ENCODE measurements around the gene DPCD. TPM values are rescaled to one million over a fixed set of nuclear protein-coding genes. Genes with fewer than 3 reads are reported as not detected.

Gene DPCD
- polyA plus RNA-seq, 1 of the 3 experiments (the other 2 are of a cell fraction): 106 TPM

GRCh38 chr10:101572126-101572525 lies 16.0 kb upstream of the DPCD start:
- CTCF ChIA-PET: interaction anchor here (1.0 to 9.1 kb wide), 10 partner anchors 13 to 362 kb away, joined by 3 to 164 read pairs (median 27); partner anchors contain the start of genes DPCD and POLL
- POLR2A ChIA-PET: interaction anchor here (1.0 to 2.2 kb wide), 2 partner anchors 11 to 358 kb away, joined by 3 to 7 read pairs; no protein-coding TSS in a partner anchor
- H3K9me3 ChIP-seq: no peaks in the 10 kb centered on the region
- no peak overlapping the region for H3K4me3 ChIP-seq (ENCODE audit: low read depth in 2 of 2, low read length in 1 of 2)
- no peaks in the 10 kb centered on the region for H3K27me3 ChIP-seq (ENCODE audit: insufficient read depth)
- no peaks in the 10 kb centered on the region for H3K9me2 ChIP-seq
- no peak for TF ChIP-seq ELF1 (IDR thresholded peaks at IDR 0.05)
- TF ChIP-seq MEF2A (IDR thresholded peaks at IDR 0.05; ENCODE audit: borderline replicate concordance, low read depth): no peak
- TF ChIP-seq YY1 (IDR thresholded peaks at IDR 0.05; ENCODE audit: low read depth): no peak
- no peak for TF ChIP-seq NRF1 (IDR thresholded peaks at IDR 0.05; ENCODE audit: low read depth, low read length)
- no peak for TF ChIP-seq RXRA (IDR thresholded peaks at IDR 0.05; ENCODE audit: borderline replicate concordance, low read depth)
- TF ChIP-seq RFX5 (IDR thresholded peaks at IDR 0.05; ENCODE audit: low read length): no peak
- no peak for TF ChIP-seq JUND (IDR thresholded peaks at IDR 0.05)
- TF ChIP-seq EZH2phosphoT487 (IDR thresholded peaks at IDR 0.05; ENCODE audit: borderline replicate concordance, low read depth): no peak
- no peak for TF ChIP-seq FOXJ3 (CRISPR knock-in tag; IDR thresholded peaks at IDR 0.05)
- no peak for TF ChIP-seq REST (IDR thresholded peaks at IDR 0.05; ENCODE audit: low read depth, low read length)
- TF ChIP-seq, protein P1, sequence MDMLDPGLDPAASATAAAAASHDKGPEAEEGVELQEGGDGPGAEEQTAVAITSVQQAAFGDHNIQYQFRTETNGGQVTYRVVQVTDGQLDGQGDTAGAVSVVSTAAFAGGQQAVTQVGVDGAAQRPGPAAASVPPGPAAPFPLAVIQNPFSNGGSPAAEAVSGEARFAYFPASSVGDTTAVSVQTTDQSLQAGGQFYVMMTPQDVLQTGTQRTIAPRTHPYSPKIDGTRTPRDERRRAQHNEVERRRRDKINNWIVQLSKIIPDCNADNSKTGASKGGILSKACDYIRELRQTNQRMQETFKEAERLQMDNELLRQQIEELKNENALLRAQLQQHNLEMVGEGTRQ (IDR thresholded peaks at IDR 0.05; ENCODE audit: borderline replicate concordance, low read depth, low read length): no peak
- TF ChIP-seq RAD21 (IDR thresholded peaks at IDR 0.05; ENCODE audit: low read length): no peak
- no peak for TF ChIP-seq SIN3A (IDR thresholded peaks at IDR 0.05; ENCODE audit: borderline replicate concordance, low read depth, low read length)
- TF ChIP-seq FOXM1 (IDR thresholded peaks at IDR 0.05; ENCODE audit: low read depth): no peak
- TF ChIP-seq CHD2 (IDR thresholded peaks at IDR 0.05; ENCODE audit: low read length, partially characterized antibody): no peak
- TF ChIP-seq FOSL2 (IDR thresholded peaks at IDR 0.05; ENCODE audit: borderline replicate concordance, low read depth): no peak
- TF ChIP-seq GABPA (IDR thresholded peaks at IDR 0.05; ENCODE audit: low read depth): no peak
- TF ChIP-seq NFIC (IDR thresholded peaks at IDR 0.05; ENCODE audit: borderline replicate concordance): no peak
- no peak for TF ChIP-seq MAX (IDR thresholded peaks at IDR 0.05; ENCODE audit: low read depth)
- H3K27ac ChIP-seq (ENCODE audit: low read depth in 2 of 2, low read length in 1 of 2): no peak overlapping the region
- H4K20me1 ChIP-seq (ENCODE audit: insufficient read depth): no peaks in the 10 kb centered on the region
- 97% methylated on average over 7 of the region's 7 CpGs for WGBS (ENCODE audit: low lambda C conversion rate)
- peaks cover 0 to 18% of the 10 kb centered on the region in 2 experiments; a peak in 1 of 4 replicates for H3K4me1 ChIP-seq (ENCODE audit: control insufficient read depth in 1 of 2, insufficient read depth in 2 of 2, low read depth in 1 of 2, low read length in 1 of 2)
- H3K79me2 ChIP-seq (ENCODE audit: insufficient read depth): no peaks in the 10 kb centered on the region
- no peak for DNase-seq
- H3K4me2 ChIP-seq: no peak overlapping the region
- H3F3A ChIP-seq (replicated peaks; ENCODE audit: insufficient read depth): no peaks in the 10 kb centered on the region
- H3K9ac ChIP-seq: no peak overlapping the region
- H3K36me3 ChIP-seq (replicated peaks in 1 of 2; ENCODE audit: control insufficient read depth in 1 of 2, insufficient read depth in 2 of 2, low read length in 1 of 2): no peaks in the 10 kb centered on the region
- H2AFZ ChIP-seq (ENCODE audit: low read depth): no peak overlapping the region

Measured in SK-N-SH (cell line).